ENCODE results near the gene LRRC59.
A peak's percentile ranks its signal among the peaks of the same experiment; 100 is the strongest.

LRRC59 gene

GRCh38 chr17:50381260-50381815 lies 16.0 kb downstream of the LRRC59 start:
- no peak for DNase-seq

GRCh38 chr17:50380369-50381259 lies 16.7 kb downstream of the LRRC59 start:
- DNase-seq, result no peak

GRCh38 chr17:50379351-50380132 lies 17.8 kb downstream of the LRRC59 start:
- no peak for DNase-seq

- no peak for DNase-seq
These were observed 21.3 kb downstream of the LRRC59 start for GRCh38 chr17:50375858-50376538.

DNA sequence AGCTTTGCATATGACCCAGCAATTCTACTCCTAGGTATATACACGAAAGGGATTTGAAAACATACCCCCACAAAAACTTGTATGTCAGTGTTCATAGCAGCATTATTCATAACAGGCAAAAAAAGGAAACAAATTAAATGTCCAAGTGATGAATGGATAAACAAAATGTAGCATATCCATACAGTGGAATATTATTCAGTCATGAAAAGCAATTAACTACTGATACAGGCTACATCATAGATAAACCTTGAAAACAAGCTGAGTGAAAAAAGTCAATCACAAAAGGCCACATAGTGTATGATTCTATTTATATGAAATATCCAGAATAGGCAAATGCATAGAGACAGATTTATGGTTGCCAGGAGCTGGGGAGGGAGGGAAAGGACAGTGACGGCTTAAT lies 23.6 kb downstream of the LRRC59 start:
- DNase-seq, result no peak

- DNase-seq, result peak; percentile 85
These were observed 24.4 kb downstream of the LRRC59 start, which contains the start of the genes EME1 and MRPL27 for GRCh38 chr17:50372758-50373556. Gene EME1 (plus strand): TSS chr17:50373229. CDS start chr17:50375209, 1,980 bp downstream. Gene MRPL27 (minus strand): TSS chr17:50373184. CDS start chr17:50373170, 14 bp downstream.

GRCh38 chr17:50372222-50372757 lies 25.0 kb downstream of the LRRC59 start:
- DNase-seq, result no peak

DNA sequence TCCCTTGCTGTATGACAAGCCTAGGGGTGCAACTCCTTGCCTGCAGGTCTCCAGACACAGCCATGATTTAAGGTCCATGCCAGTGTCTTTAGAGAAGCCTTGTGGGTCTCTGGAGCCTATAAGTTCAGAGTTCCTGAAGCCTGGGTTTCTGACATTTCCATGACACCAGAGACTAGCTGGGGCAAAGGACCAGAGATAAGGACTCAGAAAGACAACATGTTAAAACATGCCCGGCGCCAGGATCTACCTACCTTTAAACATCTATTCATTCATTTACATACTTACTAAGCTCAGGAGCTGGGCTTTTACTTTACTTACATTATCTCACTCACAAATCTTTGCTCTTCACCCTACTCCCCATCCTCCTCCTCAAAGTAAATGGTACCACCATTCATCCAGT lies 25.8 kb downstream of the LRRC59 start:
- DNase-seq, result no peak

- DNase-seq, result no peak
These were observed 27.3 kb downstream of the LRRC59 start for GRCh38 chr17:50370052-50370451.

DNA sequence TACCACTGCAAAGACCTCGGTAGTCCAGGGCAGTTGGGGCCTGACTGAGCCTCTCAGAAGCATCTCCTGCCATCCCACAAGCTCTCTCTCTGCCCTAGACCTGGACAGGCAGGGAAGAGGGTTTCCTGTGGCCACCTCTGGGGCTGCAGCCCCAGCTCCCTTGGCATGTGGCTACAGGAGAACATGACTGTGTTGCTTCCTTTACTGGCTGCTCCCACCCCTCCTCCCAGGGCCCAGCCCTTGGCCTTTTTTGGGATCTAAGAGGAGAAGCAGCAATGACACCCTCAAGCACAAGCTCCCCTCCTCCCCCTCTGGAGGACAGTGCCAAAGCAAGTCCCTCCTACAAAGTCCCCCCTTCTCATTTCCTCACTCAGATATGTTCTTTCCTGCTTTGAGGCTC lies 29.9 kb downstream of the LRRC59 start:
- DNase-seq, result no peak

- DNase-seq, result no peak
These were observed 31.5 kb downstream of the LRRC59 start for GRCh38 chr17:50365649-50366393.

- DNase-seq, result no peak
These were observed 32.2 kb downstream of the LRRC59 start for GRCh38 chr17:50365165-50365564.

- no peak for DNase-seq
These were observed 32.6 kb downstream of the LRRC59 start for GRCh38 chr17:50364715-50365114.

GRCh38 chr17:50364061-50364458 lies 33.3 kb downstream of the LRRC59 start:
- no peak for DNase-seq

DNA sequence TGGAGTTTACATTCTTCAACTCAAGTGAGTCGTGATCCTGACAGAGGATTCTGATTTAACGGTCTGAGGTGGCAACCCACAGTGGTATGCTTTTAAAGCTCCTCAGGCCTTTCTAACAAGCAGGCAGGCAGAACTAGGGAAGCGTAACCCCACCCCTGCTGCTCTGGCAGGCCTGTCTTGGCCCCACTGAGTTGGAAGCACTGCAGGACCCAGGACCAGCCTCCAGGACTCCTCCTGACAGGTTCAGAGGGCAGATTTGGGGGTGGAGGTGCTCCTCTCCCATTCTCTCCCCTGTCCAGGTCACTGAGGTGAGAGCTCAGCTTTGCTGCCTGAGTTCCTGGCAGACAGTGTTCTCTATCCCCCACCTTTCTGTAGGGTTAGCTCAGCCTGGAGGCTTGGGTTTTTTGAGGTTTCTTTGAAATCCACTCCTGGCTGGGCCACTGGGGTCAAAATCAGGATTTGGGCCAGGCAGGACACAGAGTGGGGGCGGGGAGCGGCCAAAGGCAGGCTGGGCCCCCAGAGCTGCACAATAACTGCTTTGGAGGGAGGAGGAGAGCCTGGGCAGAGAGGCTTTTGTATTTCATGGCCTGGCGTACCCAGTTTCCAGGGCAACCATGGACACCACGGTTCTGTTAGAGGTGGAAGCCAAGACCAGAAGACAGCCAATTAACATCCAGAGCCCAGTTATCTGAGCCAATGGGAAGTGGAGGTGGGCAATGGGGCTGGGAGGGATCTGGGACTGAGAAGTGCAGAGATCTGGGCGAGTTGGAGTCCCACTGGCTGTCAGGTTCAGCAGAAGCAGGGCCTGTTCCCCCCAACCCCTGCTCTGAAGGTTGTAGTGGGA lies 33.9 kb downstream of the LRRC59 start:
- DNase-seq, result no peak

DNA sequence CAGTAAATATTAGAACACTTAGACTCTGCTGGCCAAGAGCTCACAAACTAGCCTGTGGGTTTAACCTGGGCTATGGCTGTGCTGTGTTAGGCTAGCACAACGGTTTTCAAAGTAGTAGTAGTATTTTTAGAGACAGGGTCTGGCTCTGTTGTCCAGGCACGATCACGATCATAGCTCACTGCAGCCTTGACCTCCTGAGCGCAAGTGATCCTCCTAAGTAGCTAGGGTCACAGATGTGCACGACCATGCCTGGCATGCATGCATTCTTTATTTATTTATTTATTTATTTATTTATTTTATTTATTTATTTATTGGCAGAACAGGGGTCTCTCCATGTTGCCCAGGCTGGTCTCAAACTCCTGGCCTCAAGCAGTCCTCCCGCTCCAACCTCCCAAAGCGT lies 34.7 kb downstream of the LRRC59 start:
- no peak for DNase-seq

DNA sequence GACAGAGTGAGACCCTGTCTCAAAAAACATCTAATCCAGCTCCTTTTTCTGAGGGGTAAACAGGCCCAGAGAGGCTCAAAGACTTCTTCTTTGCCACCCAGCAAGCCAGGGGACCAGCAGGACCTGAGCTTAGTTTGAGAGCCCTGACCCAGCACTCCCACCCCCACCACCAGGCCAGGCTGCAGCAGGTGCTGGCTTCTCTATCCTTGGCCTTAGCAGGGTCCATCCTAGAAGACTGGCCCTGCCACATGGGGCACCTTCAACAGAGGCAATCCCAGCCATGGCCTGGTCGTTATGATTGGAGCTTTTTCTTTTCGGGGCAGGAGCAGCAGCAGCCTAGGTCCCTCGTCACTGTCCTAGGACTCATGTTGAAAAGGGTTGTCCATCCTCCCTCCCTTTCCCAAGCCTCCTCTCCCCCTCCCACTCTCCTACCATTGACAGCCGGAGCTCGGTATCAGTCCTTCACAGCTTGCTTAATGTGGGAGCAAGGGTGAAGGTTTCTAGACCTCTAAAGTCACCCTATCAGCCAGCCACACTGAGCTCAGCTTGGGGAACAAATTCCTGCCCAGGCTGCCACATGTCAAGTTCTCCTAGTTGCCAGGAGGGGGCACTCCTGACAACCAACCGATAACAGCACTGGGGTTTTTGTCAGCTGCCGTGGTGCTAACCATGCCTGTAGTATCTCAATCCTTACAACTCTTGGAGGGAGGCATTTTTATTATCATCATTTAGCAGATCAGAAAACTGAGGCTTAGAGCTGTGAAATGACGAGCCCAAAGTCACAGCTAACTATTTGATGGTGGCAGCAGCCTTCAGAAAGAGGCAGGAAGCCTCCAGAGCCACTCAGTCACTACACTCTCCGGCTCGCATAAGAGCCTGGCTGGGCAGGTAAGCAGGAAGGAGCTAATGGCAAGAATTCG lies 35.5 kb downstream of the LRRC59 start:
- peak; percentile 15 for DNase-seq

- no peak for DNase-seq
These were observed 36.7 kb downstream of the LRRC59 start for GRCh38 chr17:50360486-50361115.
